RPMI7951 (cell line): ENCODE data around the gene NUPR1. TPM values are rescaled to one million over a fixed set of nuclear protein-coding genes. Genes with fewer than 3 reads are reported as not detected.
"Not testable (repeated sequence)": the region's sequence is repeated elsewhere in the genome, so short reads cannot be mapped to it uniquely, and the experiment has no call there.

Experiments
- DNase-seq: peaks from one replicate; pipeline ENCODE4 v3.0.0-alpha.2; 2012; ENCODE audit warnings: low read depth
- total RNA-seq: library from RNA; depleted of rRNA; stranded (reverse); fragments of >200 nt; shearing (Covaris generic); gene quantifications from 2 replicates; pipeline ENCODE4 v1.2.3, GENCODE V29; 2014

NUPR1 gene
- total RNA-seq, 1 experiment from 2014 or later = 5.8 TPM

DNA sequence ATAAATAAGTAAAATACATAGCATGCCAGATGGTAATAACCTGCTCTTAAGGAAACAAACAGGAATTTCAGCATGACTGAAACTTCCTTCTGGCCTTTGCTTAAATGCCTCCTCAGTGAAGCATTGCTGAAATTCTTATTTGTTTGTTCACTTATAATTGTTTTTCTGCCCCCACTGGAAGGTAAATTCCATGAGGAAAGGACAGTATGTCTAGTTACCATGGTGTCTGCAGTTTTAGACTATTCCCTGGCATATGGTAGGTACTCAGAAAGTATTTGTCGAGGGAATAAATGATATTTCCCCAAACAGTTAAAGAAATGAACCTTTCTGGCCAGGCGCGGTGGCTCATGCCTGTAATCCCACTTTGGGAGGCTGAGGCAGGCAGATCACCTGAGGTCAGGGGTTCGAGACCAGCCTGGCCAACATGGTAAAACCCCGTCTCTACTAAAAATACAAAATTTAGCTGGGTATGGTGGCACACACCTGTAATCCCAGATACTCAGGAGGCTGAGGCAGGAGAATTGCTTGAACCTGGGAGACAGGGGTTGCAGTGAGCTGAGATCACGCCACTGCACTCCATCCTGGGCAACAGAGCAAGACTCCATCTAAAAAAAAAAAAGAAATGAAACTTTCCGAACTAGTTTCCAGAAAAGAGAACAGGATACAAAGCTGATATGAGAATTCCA is 11.5 kb downstream of the NUPR1 start:
- not testable (repeated sequence) for DNase-seq

DNA sequence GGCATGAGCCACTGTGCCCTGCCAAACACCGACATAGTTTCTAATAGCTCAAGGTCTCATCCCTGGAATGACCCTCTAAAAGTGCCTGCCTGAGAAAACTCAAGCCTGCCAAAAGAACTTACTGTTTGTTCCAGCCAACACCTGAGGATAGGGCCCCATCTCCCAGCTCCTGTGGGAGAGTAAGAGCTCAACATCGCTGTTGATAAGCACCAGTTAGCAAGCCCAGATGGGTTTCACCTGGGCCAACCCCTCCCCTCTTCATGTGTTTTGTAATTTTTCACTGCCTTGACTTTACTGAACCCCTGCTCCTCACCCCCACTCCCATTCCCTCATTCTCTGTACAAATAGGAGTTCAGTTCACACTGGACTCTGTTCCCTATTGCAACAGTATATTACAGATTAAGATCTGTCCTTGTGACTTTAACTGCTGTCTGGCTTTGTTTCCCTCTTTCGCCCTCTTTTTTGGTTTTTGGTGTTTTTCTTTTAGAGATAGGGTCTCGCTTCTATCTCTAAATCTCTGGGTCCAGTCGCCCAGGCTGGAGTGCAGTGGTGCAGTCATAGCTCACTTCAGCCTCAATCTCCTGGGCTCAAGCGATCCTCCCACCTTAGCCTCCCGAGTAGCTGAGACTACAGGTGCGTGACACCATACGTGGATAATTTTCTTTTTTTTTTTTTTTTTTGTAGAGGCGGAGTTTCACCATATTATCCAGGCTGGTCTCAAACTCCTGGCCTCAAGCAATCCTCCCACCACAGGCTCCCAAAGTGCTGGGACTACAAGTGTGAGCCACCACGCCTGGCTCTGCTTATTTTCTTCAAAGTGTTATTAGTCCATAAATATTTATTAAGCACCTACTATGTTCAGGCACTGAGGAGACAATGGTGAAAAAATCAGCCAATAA is 12.3 kb downstream of the NUPR1 start:
- DNase-seq = no peak

DNA sequence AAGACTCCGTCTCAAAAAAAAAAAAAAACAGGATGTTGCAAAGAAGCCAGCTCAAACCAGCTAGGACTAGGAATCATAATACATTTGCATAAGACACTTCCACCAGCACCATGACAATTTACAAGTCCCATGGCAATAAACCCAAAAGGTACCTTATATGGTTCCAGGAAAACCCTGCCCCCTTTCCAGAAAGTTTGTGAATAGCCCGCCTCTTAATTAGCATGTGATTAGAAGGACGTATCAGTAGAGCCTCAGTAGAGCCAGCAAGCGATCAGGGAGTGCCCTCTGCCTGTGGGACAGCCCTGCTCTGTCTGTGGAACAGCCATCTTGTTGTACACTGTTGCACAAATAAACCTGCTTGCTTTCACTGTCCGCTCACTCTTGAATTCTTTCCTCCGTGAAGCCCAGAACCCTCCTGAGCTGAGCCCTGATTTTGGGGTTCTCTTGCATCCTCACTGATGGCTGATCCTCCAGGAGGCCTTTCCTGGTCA is 14.0 kb downstream of the NUPR1 start:
- DNase-seq = no peak

DNA sequence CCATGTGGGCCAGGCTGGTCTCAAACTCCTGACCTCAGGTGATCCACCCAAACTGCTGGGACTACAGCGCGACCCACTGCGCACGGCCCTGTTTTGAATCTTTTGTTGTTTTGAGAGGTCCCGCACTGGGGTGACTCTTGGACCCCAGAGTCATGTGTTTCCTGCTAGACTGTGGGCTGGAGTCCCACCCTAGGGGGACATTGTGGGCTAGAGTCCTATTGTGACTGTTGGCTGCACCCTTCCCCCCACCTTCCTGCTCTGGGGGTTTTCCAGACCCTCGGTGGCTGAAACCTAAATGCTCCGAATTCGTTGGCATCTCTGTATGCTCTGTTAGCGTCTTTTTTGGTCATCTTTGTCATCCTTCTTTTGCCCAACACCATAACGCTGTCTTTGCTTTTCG is 16.0 kb downstream of the NUPR1 start:
- no peak for DNase-seq

DNA sequence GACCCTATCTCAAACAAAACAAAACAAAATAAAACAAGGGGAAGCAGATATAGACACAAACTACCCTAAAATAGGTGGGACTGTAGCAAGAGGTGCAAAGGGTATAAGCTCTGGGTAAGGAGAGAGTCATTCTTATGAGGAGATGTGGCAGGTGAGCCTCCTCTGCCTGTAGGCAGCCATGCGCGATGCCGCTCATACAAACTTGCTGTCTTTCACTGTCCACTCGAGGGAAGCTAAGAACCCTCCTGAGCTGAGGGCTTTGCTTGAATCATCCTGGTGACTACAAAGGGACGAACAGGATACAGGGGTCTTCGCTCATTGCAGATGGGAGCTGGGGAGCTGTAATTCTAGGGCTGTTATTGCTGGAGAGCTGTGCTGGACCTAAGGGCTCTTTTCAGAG is 17.3 kb downstream of the NUPR1 start:
- no peak for DNase-seq

DNA sequence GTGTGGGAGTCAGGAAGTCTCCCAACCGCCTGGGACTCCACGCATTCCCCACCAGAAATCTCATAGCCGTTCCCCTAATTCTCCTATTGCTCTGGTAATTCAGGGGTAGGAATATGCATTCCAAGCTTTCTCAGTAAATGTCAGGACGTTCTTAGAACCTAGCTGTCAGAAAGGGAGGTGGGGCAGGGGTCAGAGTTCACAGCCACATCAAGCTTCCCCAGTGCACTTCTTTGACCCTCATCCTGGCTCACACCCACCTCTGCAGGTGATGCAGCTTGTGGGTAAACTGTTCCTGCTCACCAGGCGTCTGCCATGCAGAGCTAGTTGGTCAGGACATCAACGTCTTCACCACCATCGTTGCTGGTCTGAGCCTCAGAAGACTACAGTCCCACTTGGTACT is 18.1 kb downstream of the NUPR1 start:
- no peak for DNase-seq

DNA sequence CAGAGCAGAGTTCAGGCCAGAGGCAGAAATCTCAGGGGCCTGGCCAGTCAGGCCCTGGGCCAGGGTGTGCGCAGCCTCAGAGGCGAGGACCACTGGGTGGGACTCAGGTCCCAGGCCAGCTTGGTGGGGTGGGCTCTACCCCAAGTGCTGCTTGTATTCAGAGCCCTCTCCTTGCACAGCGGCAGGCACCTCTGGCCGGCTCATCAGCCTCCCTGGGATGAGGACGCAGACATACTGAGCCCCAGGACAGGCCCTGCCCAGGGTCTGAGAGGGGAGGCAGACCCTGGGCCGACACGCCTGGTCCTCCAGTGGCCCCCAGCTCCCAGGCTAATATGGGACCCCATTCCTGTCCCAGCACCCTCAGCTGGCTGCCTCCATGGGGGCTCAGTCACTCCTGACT is 24.5 kb downstream of the NUPR1 start:
- no peak for DNase-seq

DNA sequence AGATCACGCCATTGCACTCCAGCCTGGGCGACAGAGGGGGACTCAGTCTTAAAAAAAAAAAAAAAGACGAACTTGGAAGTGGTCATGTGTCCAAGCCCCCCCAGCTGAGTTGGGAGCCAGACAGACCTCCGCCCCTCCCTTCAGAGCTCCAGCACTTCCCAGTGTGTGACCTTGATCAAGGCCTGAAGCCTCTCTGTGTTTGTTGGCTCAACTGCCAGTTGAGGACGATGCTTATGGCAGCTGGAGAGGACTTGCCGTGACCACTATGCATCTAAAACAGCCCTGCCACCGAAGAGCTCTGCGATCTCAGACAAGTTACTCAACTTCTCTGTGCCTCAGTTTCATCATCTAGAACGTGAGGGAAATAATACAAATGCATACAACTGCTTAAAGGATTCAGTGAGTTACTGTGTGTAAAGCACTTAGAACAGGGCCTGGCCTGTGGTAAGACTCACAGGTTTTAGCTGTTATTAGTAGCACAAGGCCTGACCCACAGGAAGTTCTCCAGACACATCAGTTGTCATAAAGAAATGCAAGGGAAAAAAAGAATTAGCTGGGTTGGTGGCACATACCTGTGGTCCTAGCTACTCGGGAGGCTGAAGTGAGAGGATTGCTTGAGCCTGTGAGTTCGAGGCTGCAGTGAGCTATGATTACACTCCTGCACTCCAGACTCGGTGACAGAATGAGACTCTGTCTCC is 25.1 kb downstream of the NUPR1 start:
- no peak for DNase-seq

DNA sequence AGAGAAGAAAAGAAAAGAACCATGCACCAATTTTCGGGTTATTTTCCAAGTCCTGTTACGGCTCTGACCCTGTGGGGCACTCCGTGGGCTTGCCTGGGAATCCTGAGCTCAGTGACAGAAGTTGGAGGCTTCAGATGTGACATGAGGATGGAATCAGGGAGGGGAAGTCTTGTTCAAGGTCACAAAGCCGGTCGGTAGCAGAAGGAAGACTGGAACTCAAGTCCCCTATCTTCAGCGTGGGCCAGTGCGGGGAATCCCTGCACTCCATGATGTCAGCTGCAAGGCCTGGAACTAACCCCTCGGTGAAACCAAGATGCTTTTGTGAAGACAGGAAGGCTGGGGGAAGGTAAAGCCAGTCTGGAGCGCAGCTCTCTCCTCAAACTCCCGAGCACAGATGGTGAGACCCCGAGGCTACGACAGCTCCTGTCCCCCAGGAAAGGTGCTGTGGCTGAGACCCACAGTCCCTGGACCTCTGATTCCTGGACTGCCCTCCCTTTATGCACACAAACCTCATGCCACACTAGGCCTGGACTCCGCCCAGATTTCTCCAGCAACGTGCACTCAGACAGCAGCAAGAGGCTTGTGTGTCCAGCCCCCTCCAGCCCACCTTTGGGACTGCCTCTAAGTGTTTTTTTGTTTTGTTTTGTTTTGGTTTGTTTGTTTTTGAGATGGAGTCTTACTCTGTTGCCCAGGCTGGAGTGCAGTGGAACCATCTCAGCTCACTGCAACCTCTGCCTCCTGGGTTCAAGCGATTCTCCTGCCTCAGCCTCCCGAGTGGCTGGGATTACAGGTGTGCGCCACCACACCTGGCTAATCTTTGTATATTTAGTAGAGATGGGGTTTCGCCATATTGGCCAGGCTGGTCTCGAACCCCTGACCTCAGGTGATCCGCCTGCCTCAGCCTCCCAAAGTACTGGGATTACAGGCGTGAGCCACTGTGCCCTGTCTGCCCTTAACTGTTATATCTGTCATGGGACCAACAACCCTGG is 26.7 kb downstream of the NUPR1 start:
- DNase-seq = no peak

DNA sequence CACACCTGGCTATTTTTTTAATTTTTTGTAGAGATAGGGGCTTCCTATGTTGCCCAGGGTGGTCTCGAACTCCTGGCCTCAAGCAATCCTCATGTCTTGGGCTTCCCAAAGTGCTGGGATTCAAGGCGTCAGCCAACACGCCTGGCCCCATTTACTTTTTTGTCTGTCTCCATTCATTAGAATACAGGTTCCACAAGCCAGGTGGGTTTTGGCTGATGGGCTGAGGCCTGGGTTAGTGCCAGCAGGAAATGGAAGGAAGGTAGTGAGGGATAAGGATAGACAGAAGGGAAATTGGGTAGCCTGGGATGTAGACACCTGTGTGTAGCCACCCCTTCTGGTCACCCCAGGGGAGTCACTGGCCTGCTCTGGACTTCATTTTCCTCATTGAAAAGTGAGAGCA is 27.7 kb downstream of the NUPR1 start:
- DNase-seq = no peak

DNA sequence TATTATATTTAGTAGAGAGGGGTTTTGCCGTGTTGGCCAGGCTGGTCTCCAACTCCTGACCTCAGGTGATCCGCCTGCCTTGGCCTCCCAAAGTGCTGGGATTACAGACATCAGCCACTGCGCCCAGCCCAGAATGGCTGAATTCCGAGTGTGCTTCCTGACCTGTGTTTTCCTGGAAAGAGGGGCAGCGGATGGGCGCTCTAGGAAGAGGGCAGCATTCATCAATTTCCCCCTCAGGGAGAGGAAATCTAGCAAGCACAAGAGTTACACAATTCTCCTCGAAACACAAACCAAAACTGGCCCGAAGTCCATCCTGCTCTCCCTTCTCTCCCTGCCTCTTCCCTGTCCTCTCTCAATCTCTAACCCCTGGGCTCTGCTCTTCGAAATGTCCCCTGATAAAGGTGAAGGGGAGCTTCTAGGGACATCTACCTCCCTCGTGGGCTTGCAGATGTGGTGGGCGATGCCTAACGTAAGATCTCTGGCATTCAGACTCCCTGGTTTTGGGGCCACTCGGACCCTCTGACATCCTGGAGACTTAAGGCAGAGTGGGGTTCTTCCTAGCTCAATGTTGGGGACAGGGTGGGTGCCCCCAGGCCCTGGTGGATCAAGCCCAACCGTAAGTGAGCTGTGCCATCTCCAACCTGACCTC is 33.2 kb downstream of the NUPR1 start:
- no peak for DNase-seq

DNA sequence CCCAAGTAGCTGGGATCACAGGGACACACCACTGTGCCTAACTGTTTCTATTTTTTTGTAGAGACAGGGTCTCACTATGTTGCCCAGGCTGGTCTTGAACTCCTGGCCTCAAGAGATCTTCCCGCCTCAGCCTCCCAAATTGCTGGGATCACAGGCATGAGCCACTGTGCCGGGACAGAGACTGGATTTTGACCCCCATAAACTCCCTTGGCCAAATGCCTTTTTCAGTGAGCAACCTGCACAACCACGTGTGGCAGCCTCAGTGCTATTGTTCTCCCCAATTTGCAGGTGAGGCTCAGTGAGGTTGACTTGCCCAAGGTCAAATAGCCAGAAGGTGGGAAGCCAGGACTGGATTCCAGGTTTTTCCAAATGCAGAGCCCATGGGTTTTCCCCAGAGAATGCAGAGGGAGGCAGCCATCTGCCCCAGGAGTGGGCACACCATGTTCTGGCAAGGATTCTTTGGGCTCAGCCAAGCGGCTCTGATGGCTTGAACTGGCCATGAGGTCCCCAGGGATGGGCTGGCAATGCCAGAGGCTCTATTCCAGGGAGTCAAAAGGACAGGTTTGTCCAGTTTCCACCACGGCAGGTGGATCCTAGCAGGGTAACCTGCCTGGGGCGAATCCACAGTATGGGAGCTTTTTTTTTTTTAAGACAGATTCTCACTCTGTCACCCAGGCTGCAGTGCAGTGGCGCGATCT is 33.9 kb downstream of the NUPR1 start:
- no peak for DNase-seq

DNA sequence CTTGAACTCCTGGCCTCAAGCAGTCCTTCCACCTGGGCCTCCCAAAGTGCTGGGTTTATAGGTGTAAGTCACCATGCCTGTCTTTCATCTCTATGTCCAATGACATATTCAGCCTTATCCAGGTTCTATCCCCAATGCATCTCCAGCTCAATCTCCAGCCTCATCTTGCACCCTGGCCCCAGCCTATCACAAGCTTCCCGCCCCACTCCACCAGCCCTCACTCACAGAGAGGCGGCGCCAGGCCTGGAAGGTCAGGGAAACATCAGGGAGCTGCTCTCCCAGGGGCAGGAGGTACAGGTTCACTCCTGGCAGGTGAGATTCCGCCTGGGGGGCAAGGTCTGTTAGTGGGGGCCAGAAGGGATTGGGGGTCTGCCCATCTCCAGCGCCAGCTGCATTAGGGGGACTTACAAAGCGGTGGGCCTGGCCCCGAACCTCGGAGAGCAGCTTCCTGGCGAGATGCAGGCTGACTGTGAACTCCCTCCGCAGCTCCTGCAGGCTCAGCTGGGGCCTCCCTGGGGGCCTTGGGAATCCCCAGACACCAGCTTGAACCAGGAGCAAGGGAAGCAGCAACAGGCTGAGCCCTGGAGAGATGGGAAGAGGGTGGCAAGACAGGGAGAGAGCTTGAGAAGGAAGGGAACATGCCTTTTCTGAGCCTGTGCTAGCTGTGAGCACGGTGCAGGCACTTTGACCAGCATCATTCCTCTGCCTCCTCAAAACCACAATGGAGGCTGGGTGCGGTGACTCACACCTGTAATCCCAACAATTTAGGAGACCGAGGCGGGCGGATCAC is 35.1 kb downstream of the NUPR1 start:
- no peak for DNase-seq

DNA sequence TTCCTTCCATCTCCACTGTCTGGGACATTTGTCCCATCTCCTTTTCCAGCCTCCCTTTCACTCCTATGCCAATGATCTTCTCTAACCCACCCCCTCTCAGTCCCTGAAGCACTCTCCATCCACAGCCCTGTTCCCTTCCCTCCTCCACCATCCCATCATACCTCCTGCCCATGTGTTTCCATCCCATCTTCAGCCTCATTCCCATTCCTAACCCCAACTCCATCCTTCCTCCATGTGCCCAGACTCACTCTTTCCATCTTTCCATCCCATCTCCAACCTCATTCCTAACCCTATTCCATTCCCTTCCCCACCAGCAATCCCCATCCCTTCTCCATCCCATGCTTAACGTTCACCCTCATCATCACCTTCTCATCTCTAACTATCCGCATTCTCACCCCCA is 36.5 kb downstream of the NUPR1 start:
- DNase-seq = no peak

DNA sequence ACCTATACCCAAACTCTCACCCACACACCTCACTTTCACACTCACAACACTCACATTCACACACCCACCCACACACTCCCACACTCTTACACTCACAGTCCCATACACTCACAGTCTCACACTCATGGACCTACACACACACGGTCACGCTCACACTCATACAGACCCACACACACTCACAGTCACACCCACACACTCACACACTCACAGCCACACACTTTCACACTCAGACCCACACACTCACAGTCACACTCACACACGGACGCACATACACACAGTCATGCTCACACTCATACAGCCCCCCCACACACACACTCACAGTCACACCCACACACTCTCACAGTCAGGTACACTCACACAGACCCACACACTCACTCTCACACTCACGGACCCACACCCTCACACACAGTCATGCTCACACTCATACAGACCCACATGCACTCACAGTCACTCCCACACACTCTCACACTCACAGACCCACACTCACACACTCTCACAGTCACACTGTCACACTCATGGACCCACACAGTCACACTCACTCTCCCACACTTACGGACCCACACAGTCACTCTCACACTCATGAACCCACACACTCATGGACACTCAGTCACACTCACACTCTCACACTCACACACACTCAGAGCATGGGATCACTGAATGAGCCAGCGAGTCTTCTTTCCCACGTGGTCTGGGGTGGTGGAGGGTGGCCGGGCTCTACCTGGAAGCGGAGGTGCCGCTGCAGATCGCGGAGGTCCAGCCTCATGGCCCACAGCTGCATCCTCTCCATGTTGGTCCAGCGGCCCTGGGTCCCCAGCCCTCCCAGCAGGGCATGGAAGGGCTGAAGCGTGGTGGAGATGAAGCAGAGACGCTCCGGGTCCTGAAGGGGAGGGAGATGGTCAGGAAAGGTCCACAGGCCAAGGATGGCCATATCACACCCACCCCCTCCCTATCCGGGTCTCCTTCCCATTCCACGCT is 37.2 kb downstream of the NUPR1 start:
- no peak for DNase-seq

DNA sequence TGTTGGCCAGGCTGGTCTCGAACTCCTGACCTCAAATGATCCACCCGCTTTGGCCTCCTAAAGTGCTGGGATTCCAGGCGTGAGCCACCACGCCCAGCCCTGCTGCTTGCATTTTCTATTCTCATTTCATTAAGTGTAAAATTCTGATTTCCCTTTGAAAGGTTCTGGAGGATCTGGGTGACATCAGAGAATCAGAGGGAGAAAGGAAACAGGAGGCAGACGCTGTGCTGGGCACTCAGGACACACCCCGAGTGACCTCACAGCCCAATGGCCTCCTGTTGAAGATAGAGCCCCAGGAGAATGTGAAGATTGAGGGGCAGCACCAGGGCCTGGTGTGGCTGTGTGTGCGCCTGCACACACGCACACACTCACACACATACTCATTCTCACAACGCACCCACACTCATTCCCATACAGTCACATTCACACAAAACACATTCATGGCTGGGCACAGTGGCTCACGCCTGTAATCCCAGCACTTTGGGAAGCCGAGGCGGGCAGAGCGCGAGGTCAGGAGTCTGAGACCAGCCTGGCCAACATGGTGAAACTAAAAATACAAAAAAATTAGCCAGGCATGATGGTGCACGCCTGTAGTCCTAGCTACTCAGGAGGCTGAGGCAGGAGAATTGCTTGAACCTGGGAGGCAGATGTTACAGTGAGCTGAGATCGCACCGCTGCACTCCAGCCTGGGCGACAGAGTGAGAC is 38.1 kb downstream of the NUPR1 start:
- DNase-seq = not testable (repeated sequence)

DNA sequence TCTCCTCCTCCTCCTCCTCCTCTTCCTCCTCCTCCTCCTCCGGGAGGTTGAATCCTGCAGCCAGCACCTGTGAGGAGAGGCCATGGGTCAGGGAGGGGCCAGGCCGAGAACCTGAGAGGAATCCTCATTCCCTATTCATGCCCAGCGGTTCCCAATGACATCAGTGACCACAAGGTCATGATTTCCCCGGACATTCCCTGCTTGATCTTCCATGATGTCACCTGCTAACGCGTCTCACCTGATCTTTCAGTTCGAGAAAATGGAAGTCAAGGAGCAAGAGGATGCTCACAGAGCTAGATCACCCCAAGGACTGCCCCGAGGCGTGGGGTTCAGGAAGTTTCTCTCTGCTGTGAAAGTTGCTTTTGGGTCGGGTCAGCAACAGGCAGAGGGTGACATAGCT is 38.9 kb downstream of the NUPR1 start:
- DNase-seq = no peak
